Transverse colon (tissue), 4 donors: ENCODE measurements around the gene EXOSC5. TPM values are rescaled to one million over a fixed set of nuclear protein-coding genes. Genes with fewer than 3 reads are reported as not detected.
A peak's percentile ranks its signal among the peaks of the same experiment; 100 is the strongest.

Experiments used
- DNase-seq: peaks from one replicate; pipeline ENCODE4 v3.0.0-alpha.2; 2019
- H3K27ac ChIP-seq, 4 donors: fragments of 200-600 bp; sonication (generic); 2 replicates each; pipeline ENCODE4 v1.5.1; 2016 to 2018; ENCODE audit warnings: inconsistent platforms in 4 of 4
- H3K27me3 ChIP-seq: fragments of 200-600 bp; sonication (generic); 2 replicates; pipeline ENCODE4 v1.5.1; 2017; ENCODE audit warnings: inconsistent platforms
- H3K36me3 ChIP-seq, 4 donors: fragments of 200-600 bp; sonication (generic); 2 replicates each; pipeline ENCODE4 v1.5.1; 2017 to 2019; ENCODE audit warnings: inconsistent platforms in 4 of 4
- H3K4me1 ChIP-seq, 4 donors: fragments of 200-600 bp; sonication (generic); 2 replicates each; pipeline ENCODE4 v1.5.1; 2017 to 2020; ENCODE audit warnings: inconsistent platforms in 4 of 4
- H3K4me3 ChIP-seq, 4 donors: fragments of 200-600 bp; sonication (generic); 1 replicate in 1 of 4; 2 replicates in 3 of 4; pipeline versions ENCODE4 v1.5.1 to v1.6.1; 2017 to 2019; ENCODE audit warnings: inconsistent platforms in 4 of 4
- H3K9me3 ChIP-seq, 2 donors: fragments of 200-600 bp; sonication (generic); 2 replicates each; pipeline ENCODE4 v1.5.1; 2017 to 2019; ENCODE audit warnings: inconsistent platforms in 2 of 2
- EP300 ChIP-seq: sonication (generic); formaldehyde crosslinking; IDR thresholded peaks from one replicate; pipeline ENCODE4 v1.6.1; 2017; ENCODE audit warnings: antibody characterized with exemption, low read depth
- POLR2A ChIP-seq: fragments of 450-650 bp; IDR thresholded peaks from one replicate; pipeline ENCODE4 v1.6.1; 2016; ENCODE audit warnings: antibody characterized with exemption, mild to moderate bottlenecking, moderate library complexity
- POLR2AphosphoS5 ChIP-seq, 3 donors: sonication (generic); formaldehyde crosslinking; IDR thresholded peaks; one replicate each; pipeline ENCODE4 v1.6.1; 2016; ENCODE audit warnings: antibody characterized with exemption in 3 of 3
- WGBS, 2 donors: methylation state at CpG; one replicate each; pipeline ENCODE4 v1.1.5; 2018; ENCODE audit warnings: low coverage in 1 of 2; 5-methylcytosine and 5-hydroxymethylcytosine counted together
- in situ Hi-C, 4 donors: fragments of 200-750 bp; cut with MboI; loops; one replicate each; pipeline versions ENCODE4 v1.15.0 to v1.15.1; 2017; ENCODE audit warnings: low sequenced_read_pairs in 3 of 4, low pct_ligation_motif_present in 1 of 4, low pct_unique_long_range_greater_than_20kb in 1 of 4
- intact Hi-C: fragments of 100-400 bp; cut with DNase I; formaldehyde crosslinking; loops from one replicate; pipeline ENCODE4 v1.15.1; 2023; ENCODE audit warnings: low total_unique reads
- total RNA-seq, 4 donors: library from RNA; depleted of rRNA; stranded (reverse); fragments of >200 nt; gene quantifications; one replicate each; pipeline ENCODE4 v1.1.0, GENCODE V29; 2016
- TF ChIP-seq, protein P1 (sequence below), 5 experiments: fragments of 200-600 bp in 3 of 5; fragments of 450-650 bp in 2 of 5; sonication (generic) in 3 of 5; IDR thresholded peaks; 1 replicate in 2 of 5; 2 replicates in 3 of 5; pipeline ENCODE4 v1.5.1; 2016 to 2017; ENCODE audit warnings: antibody characterized with exemption in 5 of 5, inconsistent platforms in 3 of 5, mild to moderate bottlenecking in 2 of 5, moderate library complexity in 1 of 5

The EXOSC5 gene
- total RNA-seq, 4 donors from 2014 or later: 4.0 to 20.6 (median 10.8) TPM

DNA sequence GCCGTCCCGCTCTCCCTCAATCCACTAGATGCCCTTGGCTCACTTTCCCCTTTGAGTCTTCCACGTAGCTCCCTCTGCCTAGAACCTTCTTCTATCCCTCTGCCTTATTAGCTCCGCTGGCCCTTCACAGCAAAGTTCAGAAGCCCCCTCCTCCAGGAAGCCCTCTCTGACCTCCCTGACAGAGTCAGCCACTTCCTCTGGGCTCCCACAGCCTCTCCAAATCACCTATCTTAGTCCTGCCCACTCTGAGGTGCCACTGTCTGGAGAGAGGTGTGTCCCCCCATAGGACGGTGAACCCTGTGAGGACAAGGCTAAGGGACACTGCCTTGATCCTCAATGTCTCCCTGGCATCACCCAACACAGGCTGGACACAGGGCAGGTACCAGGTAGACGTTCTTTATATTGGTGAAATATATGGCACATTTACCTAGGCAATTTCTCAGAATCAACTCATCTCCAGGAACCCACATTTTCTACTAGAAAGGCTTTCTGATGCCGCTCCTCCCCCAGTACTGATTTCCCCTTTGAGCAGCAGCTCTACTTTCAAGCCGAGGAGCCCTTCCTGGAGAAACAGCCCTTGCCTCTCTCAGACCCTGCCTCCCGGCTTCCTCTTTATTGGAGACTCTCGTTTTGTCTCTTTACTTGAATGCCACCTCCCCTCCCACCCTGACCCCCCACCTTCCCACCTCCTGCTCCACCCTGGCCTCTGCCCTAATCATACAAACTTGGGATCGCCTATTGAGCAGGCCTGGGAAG, 40.0 kb downstream of the EXOSC5 start:
- Histone ChIP-seq H3K27me3 (peaks cover 17% of the 10 kb centered on the region), H3K4me1 (peaks cover 0 to 20% (median 19%) of the 10 kb centered on the region in 4 donors), H3K36me3 (no peaks in the 10 kb centered on the region), H3K27ac (no peak overlapping the region), H3K4me3 (no peak overlapping the region), H3K9me3 (no peaks in the 10 kb centered on the region)
- 85 to 100% methylated on average over 7 to 11 of the region's 11 CpGs for WGBS, 2 donors
- TF ChIP-seq, protein P1, sequence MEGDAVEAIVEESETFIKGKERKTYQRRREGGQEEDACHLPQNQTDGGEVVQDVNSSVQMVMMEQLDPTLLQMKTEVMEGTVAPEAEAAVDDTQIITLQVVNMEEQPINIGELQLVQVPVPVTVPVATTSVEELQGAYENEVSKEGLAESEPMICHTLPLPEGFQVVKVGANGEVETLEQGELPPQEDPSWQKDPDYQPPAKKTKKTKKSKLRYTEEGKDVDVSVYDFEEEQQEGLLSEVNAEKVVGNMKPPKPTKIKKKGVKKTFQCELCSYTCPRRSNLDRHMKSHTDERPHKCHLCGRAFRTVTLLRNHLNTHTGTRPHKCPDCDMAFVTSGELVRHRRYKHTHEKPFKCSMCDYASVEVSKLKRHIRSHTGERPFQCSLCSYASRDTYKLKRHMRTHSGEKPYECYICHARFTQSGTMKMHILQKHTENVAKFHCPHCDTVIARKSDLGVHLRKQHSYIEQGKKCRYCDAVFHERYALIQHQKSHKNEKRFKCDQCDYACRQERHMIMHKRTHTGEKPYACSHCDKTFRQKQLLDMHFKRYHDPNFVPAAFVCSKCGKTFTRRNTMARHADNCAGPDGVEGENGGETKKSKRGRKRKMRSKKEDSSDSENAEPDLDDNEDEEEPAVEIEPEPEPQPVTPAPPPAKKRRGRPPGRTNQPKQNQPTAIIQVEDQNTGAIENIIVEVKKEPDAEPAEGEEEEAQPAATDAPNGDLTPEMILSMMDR (IDR thresholded peaks at IDR 0.05): no peak
- TF ChIP-seq POLR2A (no peak), EP300 (no peak), POLR2AphosphoS5 (IDR thresholded peaks at IDR 0.05) (no peak)
- DNase-seq: no peak
- in situ Hi-C loops: no loop called here
- intact Hi-C loops: no loop called here

DNA sequence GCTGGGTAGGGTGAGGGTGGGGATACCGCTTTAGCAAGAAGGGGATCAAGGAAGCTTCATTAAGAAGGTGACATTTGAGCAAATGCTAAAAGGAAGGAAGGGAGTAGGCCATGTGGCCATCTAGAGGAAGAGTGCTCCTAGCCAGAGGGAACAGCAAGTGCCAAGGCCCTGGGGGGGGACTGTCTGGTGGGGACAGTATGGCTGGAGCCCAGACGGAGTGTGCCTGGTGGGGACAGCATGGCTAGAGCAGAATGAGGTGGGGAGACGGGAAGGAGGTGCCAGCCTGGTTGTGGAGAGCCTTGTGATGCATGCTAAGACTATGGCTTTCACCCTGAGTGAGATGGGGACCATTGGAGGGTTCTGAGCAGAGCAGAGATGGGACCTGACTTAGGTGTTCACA, 41.4 kb downstream of the EXOSC5 start:
- TF ChIP-seq POLR2AphosphoS5 (IDR thresholded peaks at IDR 0.05): no peak
- TF ChIP-seq, protein P1 (IDR thresholded peaks at IDR 0.05): no peak
- TF ChIP-seq EP300: no peak
- TF ChIP-seq POLR2A: no peak
- 80 to 90% methylated on average over 3 of the region's 3 CpGs for whole genome bisulfite sequencing, 2 donors
- Histone ChIP-seq H3K27me3 (peaks cover 31% of the 10 kb centered on the region), H3K9me3 (no peaks in the 10 kb centered on the region), H3K27ac (no peak overlapping the region), H3K36me3 (no peaks in the 10 kb centered on the region), H3K4me1 (peaks cover under 1 to 33% (median 28%) of the 10 kb centered on the region in 4 donors), H3K4me3 (no peak overlapping the region)
- intact Hi-C loops (no loop called here), in situ Hi-C loops (no loop called here)
- no peak for DNase-seq

DNA sequence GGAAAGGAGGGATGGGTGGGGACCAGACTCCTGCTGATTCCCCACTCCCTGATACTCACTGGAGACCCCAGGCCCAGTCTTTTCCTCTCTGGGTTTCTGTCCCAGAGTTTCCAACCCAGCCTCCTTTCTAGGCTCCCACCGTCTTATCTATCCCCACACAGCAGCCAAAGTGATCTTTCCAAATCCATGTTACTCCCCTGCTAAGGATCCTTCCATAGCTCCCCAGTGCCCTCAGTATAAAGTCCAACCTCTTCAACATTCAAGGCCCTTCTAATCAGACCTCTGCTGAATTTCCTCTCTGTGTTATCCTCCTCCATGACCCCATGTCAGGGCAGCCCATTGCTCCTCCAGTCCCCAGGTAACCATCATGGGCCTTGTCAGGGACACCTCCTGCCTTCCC, 42.1 kb downstream of the EXOSC5 start:
- no peaks in the 10 kb centered on the region for H3K9me3 ChIP-seq
- in situ Hi-C loops: no loop called here
- TF ChIP-seq, protein P1 (IDR thresholded peaks at IDR 0.05): no peak
- TF ChIP-seq POLR2A (no peak), EP300 (no peak), POLR2AphosphoS5 (IDR thresholded peaks at IDR 0.05) (no peak)
- 96 to 100% methylated on average over 1 of the region's 1 CpG for WGBS, 2 donors
- H3K4me3 ChIP-seq: no peak overlapping the region
- intact Hi-C loops: no loop called here
- no peak for DNase-seq
- peaks cover 38% of the 10 kb centered on the region for H3K27me3 ChIP-seq
- no peaks in the 10 kb centered on the region for H3K36me3 ChIP-seq
- H3K4me1 ChIP-seq: peaks cover 5 to 38% (median 34%) of the 10 kb centered on the region in 4 donors
- no peak overlapping the region for H3K27ac ChIP-seq

DNA sequence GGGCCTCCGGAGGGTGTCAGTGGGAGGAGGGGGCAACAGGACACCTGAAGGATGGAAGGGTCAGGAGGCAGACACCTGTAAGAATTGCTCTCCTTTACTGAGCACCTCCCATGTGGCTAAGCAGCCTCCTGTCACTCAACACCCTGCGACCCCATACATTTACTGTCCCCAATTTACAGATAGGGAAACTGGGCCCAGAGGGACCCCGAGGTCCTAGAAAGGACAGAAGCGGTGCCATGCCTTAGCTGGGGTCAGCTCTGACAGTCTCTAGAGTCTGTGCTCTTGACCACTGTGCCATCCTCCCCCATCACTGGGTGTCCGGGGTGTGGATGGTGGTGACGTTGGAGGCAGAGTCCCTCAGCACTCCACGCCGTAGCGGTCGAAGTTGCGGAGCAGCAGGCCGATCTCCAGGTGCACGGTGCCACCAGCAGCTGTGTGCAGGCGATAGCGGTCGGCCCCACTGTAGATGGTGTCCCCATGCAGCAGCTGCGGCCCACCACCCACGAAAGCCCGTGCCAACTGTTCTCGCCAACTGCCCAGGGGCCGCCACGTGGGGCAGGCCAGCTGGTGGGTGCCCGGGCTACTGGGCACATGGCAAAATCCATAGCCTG, 42.7 kb downstream of the EXOSC5 start:
- Histone ChIP-seq H3K9me3 (no peaks in the 10 kb centered on the region), H3K4me3 (peak overlapping the region in 2 of 4 donors; percentile 67 to 68), H3K27me3 (peaks cover 44% of the 10 kb centered on the region), H3K36me3 (no peaks in the 10 kb centered on the region), H3K27ac (peak overlapping the region; percentile 87 to 90 (median 88)), H3K4me1 (peaks cover 5 to 43% (median 34%) of the 10 kb centered on the region in 4 donors)
- DNase-seq: no peak
- in situ Hi-C loops: no loop called here
- WGBS, 2 donors: 88% methylated on average over 22 of the region's 23 CpGs; no CpG with 5 or more reads in 1 of the 2 donors
- intact Hi-C loops: no loop called here
- TF ChIP-seq, protein P1 (IDR thresholded peaks at IDR 0.05): peak in 1 of 5 experiments; percentile 18
- TF ChIP-seq POLR2AphosphoS5 (IDR thresholded peaks at IDR 0.05): no peak
